Psoas muscle (tissue), 8 donors: ENCODE data around the gene DNM3. TPM values are rescaled to one million over a fixed set of nuclear protein-coding genes. Genes with fewer than 3 reads are reported as not detected.

Experiments
- ATAC-seq, 4 donors: fragments of 200-7000 bp; cut with Tn5 transposase; one replicate each; pipeline ENCODE4 v1.9.1; 2020; ENCODE audit warnings: moderate library complexity in 3 of 4, mild to moderate bottlenecking in 2 of 4
- DNase-seq, 2 donors: peaks; one replicate each; pipeline ENCODE4 v3.0.0-alpha.2; 2020
- H3K27ac ChIP-seq: fragments of 200-600 bp; one replicate; pipeline ENCODE4 v1.8.0; 2022
- H3K27me3 ChIP-seq, 3 donors: fragments of 200-600 bp in 1 of 3; one replicate each; pipeline versions ENCODE4 v1.6.1 to v1.8.0; 2013 to 2022; ENCODE audit warnings: low read length in 2 of 3, mild to moderate bottlenecking in 2 of 3, moderate library complexity in 1 of 3; ENCODE audit not compliant: insufficient read depth in 3 of 3
- H3K36me3 ChIP-seq, 2 donors: fragments of 200-600 bp in 1 of 2; one replicate each; pipeline versions ENCODE4 v1.6.1 to v1.8.0; 2013 to 2022; ENCODE audit warnings: low read depth in 1 of 2, mild to moderate bottlenecking in 1 of 2, moderate library complexity in 1 of 2; ENCODE audit not compliant: insufficient read depth in 1 of 2
- H3K4me1 ChIP-seq: fragments of 200-600 bp; one replicate; pipeline ENCODE4 v1.8.0; 2022
- H3K4me3 ChIP-seq: fragments of 200-600 bp; one replicate; pipeline ENCODE4 v1.8.0; 2022; ENCODE audit warnings: mild to moderate bottlenecking
- H3K9me3 ChIP-seq: fragments of 200-600 bp; one replicate; pipeline ENCODE4 v1.8.0; 2022
- CTCF ChIP-seq: fragments of 200-600 bp; IDR thresholded peaks from one replicate; pipeline ENCODE4 v1.8.0; 2022; ENCODE audit warnings: antibody characterized with exemption
- WGBS, 3 donors: extraction: QIAGEN DNeasy Blood & Tissue Kit; methylation state at CpG; one replicate each; pipeline versions ENCODE4 v1.1.6 to v1.1.7; 2013; 5-methylcytosine and 5-hydroxymethylcytosine counted together
- intact Hi-C, 2 donors: fragments of 100-400 bp; cut with DNase I; formaldehyde crosslinking; loops; one replicate each; pipeline versions ENCODE4 v1.11.0 to v1.14.2; 2022
- polyA plus RNA-seq, 3 donors: library from polyadenylated mRNA; stranded (reverse); fragments of 200-250 nt; gene quantifications; one replicate each; pipeline ENCODE4 v1.2.3, GENCODE V29; 2013
- total RNA-seq, 4 donors: library from RNA; stranded (reverse); fragmentation: NEBNext Ultra II Directional in 2 of 4; extraction: Animal tissue kit (Norgen Biotek cat#: 25700) in 2 of 4; gene quantifications; one replicate each; pipeline versions ENCODE4 v1.2.1 to v1.2.4, GENCODE V29; 2021 to 2023
- donor health status: healthy with polysubstance abuse.
- donor health status: DM: no; HTN: no; CAD: no; lungs with moderate emphysema.
- donor health status: Bipolar disorder and iron deficiency.
- donor health status: healthy.
- donor health status: DM: yes; HTN: yes; CAD: no.
- donor health status: DM: no; HTN: no; CAD: no.
- donor health status: DM: no; HTN: no; CAD: no.
- donor health status: DM: yes; HTN: yes; CAD: no.

Gene DNM3
- total and polyA plus RNA-seq, 7 donors: 0.31 to 1.0 (median 0.77) TPM

- H3K36me3 ChIP-seq: no peaks in the 10 kb centered on the region
- DNase-seq: no peak
- no peak for ATAC-seq
- no peaks in the 10 kb centered on the region for H3K4me1 ChIP-seq
- 47 to 52% (median 48%) methylated on average over 2 of the region's 2 CpGs for WGBS, 3 donors
- intact Hi-C loops: no loop called here
- H3K4me3 ChIP-seq: no peak overlapping the region
- no peak overlapping the region for H3K27ac ChIP-seq
- no peaks in the 10 kb centered on the region for H3K9me3 ChIP-seq
- H3K27me3 ChIP-seq: peaks cover 0 to 4% (median 0%) of the 10 kb centered on the region in 3 donors
- no peak for TF ChIP-seq CTCF
Observed at GRCh38 chr1:171912509-171913175, 71.3 kb downstream of the DNM3 start.

GRCh38 chr1:171913385-171913784 lies 72.1 kb downstream of the DNM3 start:
- Histone ChIP-seq H3K27ac (no peak overlapping the region), H3K4me1 (no peaks in the 10 kb centered on the region), H3K36me3 (no peaks in the 10 kb centered on the region), H3K27me3 (peaks cover 0 to 4% (median 0%) of the 10 kb centered on the region in 3 donors), H3K4me3 (no peak overlapping the region), H3K9me3 (no peaks in the 10 kb centered on the region)
- TF ChIP-seq CTCF: no peak
- intact Hi-C loops: no loop called here
- ATAC-seq: no peak
- 11 to 14% (median 13%) methylated on average over 2 of the region's 2 CpGs for WGBS, 3 donors
- DNase-seq: no peak

GRCh38 chr1:171916315-171916771 lies 75.0 kb downstream of the DNM3 start:
- Histone ChIP-seq H3K4me3 (no peak overlapping the region), H3K27ac (no peak overlapping the region), H3K4me1 (no peaks in the 10 kb centered on the region), H3K36me3 (no peaks in the 10 kb centered on the region), H3K27me3 (peaks cover 0 to 4% (median 0%) of the 10 kb centered on the region in 3 donors), H3K9me3 (no peaks in the 10 kb centered on the region)
- TF ChIP-seq CTCF: no peak
- intact Hi-C loops: no loop called here
- 64 to 65% (median 64%) methylated on average over 3 of the region's 3 CpGs for WGBS, 3 donors
- no peak for ATAC-seq
- DNase-seq: no peak

GRCh38 chr1:171917331-171917730 lies 76.0 kb downstream of the DNM3 start:
- H3K9me3 ChIP-seq: no peaks in the 10 kb centered on the region
- TF ChIP-seq CTCF: no peak
- ATAC-seq (no peak), DNase-seq (no peak)
- H3K27ac ChIP-seq: no peak overlapping the region
- 47 to 63% (median 59%) methylated on average over 1 of the region's 1 CpG for WGBS, 3 donors
- intact Hi-C loops: no loop called here
- no peaks in the 10 kb centered on the region for H3K36me3 ChIP-seq
- no peaks in the 10 kb centered on the region for H3K4me1 ChIP-seq
- H3K4me3 ChIP-seq: no peak overlapping the region
- H3K27me3 ChIP-seq: peaks cover 0 to 4% (median 0%) of the 10 kb centered on the region in 3 donors
